CD4-positive, alpha-beta T cell treated with Interleukin-2 at 100 ng/mL for 4 hours (primary cell): ENCODE data around the gene SLC19A3.
"Not testable (repeated sequence)": the region's sequence is repeated elsewhere in the genome, so short reads cannot be mapped to it uniquely, and the experiment has no call there.

Source experiments
- DNase-seq: peaks from one replicate; pipeline ENCODE4 v3.0.0-alpha.2; 2020; ENCODE audit warnings: low spot score

SLC19A3 gene

DNA sequence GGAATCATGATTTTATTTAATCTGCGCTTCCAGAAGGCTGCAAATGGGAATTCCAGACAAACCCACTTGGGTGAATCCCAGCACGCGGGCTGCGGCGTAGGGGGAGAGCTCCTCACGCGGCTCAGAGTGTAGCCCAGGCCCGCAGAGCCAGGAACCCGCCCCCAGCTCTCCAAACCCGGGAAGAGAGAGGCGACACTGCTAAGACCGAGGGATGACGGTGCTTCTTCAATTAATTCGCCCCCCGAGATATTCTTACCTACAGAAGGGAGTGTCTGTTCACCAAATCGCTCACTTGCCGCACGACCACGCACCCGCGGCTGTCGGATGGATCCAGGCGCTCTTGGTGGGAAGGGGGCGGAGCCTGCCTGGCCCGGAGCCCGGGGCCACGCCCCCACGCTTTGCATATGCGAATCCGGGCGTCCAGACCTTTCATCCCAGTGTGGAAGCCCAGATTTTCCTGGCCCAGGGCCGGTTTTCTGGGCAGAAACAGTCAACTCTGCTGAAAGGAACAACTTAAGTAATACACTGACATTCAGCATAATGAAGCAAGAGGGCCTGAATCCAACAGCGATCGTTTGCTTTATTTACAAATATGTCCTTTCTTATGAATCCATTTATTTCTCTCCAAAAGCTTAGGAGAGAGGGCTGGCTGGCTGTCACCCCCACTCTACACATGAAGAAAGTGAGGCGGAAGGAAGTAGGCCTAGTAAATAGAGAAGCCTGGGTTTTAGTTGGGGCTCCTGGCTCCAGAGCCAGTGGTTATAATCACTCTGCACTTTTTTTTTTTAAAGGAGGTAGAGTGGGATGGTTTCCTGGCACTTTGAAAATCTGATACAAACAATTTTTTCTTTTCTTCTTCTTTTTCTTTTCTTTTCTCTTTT, at the start of gene SLC19A3:
SLC19A3 (minus strand) TSS at position 342 of the 881 bp plus-strand sequence. CDS start 15,710 bp downstream, outside the sequence.
- no peak for DNase-seq

DNA sequence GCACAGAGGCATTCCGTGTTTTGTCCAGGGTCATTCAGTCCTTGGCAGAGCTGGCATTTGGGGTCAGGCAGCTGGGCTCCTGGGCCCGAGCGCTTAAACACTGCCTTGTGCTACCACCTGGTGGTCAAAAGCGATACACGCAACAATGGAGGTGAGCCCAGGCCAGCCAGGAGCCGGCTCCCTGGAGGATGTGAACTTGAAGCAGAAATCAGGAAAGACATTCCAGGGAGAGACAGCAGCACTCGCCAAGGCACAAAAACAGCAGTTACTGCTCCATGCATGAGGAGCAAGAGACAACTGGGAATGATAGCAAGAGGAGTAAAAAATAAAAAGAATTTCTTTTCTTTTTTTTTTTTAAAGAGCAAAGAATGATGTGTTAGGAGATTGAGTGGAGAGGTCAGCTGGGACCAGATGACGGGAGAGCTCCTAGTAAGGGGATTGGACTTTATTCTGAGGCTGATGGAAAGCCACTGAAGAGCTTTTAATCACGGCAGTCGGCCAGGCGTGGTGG, 48.6 kb upstream of the SLC19A3 start:
- peak; percentile 60 for DNase-seq

DNA sequence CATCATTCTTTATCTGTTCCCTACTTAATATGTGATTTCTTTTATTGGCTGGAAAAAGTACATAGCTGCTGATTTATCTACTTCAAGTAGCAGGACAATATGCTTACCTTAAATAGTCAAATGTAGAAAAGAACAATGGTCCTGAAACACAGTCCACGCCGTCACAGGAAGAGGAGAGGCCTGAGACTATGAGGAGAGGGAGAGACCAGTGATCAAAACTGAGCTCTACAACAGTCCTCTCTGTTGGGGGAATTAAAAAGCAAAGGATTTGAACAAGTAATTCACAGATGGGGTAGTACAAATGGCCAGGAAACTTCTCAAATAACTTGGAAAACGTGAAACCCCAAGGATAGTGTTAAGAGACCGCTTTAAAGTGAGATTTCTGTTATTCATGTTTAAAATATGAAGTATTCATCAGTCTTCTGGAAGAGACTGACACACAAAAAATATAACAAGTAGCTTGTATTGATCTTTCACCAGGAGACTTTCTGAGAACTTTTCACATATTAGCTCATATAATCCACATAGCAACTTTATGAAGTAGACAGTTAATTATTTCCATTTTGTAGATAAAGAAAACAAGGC, 48.1 kb upstream of the SLC19A3 start:
- no peak for DNase-seq

DNA sequence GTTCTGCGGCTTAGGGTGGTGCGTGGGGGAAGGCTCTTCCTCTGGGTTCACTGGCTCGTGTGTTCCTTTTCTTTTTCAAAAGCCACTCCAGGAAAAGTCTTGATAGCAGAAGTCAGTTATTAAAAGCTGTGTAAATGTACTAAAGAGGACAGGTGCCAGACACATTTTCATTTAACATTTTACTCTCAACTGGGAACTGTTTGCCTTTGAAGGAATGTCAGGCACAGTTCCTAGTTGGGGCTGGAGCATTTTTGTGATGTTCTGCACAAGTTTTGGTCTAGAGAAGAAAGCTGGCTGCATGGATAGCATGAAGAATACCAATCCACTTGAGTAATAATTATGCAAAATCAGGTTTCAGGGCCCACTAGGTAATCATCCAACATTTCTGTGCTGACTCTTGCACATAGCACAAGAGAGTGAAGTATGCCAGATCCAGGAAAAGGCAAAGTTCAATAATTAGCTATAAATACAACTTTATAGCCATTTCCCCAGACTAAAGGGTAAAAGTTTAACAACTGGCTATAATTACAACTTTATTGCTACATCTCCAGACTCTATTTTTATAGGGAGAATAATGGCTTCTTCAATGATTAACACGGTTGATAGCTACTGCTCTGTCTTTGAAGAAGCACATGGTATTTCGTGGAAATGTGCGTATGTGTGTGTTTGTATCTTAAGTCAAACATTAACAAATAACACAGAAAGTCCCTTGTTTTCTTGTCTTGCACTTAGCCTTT, 44.1 kb upstream of the SLC19A3 start:
- DNase-seq: no peak

DNA sequence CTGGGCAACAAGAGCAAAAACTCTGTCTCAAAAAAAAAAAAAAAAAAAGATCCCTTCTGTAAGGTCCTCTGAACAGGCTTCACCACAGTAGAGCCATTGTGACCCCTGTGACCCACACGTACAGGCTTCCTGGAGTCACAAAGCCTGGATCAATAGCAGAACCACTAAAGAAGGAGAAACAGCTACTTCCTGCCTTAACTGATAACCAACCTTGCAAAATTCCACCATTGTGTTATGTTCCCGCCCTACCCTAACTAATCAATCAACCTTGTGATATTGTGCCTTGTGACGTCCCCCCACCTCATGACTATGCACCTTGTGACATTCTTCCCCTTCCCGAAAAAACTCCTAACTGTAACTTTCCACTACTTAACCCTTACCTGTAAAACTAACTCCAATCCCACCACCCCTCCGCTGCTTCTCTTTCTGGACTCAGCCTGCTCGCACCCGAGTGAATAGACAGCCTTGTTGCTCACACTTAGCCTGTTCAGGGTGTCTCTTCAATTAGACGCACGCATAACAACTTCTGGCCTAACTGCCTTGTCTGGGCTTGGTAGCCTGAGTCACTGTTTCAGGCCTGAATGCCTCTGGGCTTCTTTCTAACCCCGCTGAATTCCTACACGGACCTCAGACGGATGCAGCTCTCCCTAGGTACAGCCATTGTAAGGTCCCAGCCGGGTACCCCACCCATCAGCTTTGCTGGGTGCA, 41.7 kb upstream of the SLC19A3 start:
- DNase-seq: no peak

DNA sequence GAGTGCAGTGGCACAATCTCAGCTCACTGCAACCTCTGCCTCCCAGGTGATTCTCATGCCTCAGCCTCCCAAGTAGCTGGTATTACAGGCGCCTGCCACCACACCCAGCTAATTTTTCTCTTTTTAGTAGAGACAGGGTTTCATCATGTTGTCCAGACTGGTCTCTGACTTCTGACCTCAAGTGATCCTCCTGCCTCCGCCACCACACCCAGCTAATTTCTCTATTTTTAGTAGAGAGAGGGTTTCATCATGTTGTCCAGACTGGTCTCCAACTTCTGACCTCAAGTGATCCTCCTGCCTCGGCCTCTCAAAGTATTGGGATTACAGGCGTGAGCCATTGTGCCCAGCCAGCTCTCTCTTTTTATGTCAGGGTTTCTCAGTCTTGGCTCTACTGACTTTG, 38.4 kb upstream of the SLC19A3 start:
- DNase-seq: not testable (repeated sequence)

DNA sequence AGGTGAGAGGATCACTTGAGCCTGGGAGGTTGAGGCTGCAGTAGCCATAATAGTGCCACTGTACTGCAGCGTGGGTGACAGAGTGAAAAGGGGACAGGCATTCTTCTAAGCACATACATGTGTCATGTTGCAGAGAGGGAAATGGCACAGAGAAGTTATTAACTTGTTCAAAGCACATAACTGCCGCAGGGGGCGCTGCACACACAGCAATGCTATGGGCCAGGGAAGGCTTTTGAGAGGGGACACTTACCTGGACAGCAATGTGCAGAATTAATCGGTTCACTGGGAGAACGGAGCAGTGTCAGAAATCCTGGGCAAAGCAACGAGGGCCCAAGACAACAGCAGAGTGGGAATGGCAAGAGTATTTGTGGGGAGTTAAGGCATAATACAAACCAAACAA, 30.3 kb upstream of the SLC19A3 start:
- no peak for DNase-seq

DNA sequence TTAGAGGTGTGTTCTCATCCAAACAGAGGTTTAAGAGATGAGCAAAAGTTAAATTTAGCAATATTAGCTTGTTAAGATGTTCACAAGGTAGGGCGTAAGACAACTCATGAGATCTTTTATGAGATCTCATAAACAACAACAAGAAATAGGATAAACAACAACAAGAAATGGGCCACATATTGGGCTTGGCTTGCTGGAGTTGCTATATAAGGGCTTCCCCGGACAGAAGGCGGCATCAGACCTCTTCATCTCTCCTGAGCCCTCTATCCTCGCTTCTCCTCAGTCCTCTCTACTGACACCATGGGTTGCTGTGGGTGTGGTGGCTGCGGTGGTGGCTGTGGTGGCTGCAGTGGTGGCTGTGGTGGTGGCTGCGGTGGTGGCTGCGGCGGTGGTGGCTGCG, 27.8 kb upstream of the SLC19A3 start, which contains the start of gene SCYGR8:
SCYGR8 (plus strand) TSS at position 301 of the 400 bp plus-strand sequence; CDS start at position 301, 0 bp downstream.
- no peak for DNase-seq

DNA sequence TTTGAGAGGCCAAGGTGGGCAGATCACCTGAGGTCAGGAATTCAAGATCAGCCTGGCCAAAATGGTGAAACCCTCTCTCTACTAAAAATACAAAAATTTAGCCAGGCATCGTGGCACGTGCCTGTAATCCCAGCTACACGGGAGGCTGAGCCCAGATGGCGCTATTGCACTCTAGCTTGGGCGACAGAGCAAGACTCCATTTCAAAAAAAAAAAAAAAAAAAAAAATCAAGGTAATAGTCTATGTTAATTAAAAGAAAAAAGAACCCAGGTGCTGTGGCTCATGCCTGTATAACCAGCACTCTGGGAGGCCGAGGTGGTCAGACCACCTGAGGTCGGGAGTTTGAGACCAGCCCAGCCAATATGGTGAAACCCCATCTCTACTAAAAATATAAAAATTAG, 22.9 kb upstream of the SLC19A3 start:
- not testable (repeated sequence) for DNase-seq

DNA sequence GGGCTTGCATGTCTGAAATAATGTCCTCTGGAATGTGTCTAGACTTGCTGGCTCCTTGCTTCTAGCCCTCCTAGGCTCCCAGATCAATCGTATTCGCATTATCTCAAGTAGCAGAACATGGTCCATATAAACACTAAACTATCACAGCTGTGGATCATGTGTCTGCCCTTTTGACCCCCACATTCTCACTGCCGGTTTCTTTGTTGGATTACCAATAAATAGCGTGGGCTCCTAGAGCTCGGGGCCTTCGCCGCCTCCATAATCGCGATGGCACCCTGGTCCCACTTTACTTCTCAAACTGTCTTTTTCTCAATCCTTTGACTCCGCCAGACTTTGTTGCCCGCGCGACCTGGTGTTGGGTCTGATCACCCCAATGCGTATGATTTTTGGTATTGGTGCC, 21.5 kb upstream of the SLC19A3 start:
- no peak for DNase-seq

DNA sequence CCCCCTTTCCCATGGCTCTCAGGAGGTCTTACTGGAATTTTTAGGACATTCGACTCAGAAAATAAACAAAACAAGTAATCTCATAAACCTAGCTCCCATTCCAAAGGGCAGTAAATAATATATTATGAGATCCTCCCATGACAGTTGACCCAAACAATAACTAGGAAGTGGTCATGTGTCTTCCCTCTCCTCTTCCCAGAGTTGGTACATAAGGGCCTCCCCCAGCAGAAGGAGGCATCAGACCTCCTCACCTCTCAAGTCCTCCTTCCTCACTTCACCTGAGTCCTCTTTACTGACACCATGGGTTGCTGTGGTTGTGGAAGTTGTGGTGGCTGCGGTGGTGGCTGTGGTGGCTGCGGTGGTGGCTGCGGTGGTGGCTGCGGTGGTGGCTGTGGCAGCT, 10.2 kb upstream of the SLC19A3 start, which contains the start of gene SCYGR7:
SCYGR7 (plus strand) TSS at position 301 of the 400 bp plus-strand sequence; CDS start at position 301, 0 bp downstream.
- DNase-seq: no peak

DNA sequence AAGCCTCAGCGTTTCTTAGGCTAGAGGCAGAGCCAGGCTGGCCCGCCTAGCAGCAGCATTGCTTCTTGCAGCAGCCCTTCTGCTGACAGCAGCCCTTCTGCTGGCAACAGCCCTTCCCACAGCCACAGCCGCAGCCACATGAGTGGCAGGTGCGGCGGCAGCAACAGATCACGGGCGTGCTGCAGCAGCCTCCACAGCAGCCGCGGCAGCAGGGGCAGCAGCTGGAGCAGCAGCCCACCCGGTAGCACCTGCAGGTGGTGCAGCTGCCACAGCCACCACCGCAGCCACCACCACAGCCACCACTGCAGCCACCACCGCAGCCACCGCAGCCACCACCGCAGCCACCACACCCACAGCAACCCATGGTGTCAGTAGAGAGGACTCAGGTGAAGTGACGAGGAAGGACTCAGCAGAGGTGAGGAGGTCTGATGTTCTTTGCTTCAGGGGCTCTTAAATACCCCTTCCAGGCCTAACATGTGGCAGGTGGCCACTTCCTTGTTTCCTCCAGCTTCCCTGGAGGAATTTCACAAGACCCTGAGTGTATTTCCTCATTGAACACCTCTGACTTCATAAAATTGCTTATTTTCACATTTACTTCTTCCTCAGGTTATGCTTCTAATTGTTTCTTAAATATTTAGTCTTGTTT, 6.7 kb upstream of the SLC19A3 start, which contains the start of gene SCYGR6:
SCYGR6 (minus strand) TSS at position 364 of the 646 bp plus-strand sequence; CDS start at position 364, 0 bp downstream.
- no peak for DNase-seq

DNA sequence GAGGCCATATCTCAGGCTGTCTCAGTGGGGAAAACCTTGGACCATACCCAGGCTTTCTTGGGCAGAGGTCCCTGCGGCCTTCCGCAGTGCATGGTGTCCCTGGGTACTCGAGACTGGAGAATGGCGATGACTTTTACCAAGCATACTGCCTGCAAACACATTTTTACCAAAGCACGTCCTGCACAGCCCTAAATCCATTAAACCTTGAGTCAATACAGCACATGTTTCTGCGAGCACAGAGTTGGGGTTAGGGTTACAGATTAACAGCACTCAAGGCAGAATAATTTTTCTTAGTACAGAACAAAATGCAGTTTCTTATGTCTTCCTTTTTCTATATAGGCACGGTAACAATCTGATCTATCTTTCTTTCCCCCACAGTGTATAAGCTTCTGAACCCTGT, 5.0 kb upstream of the SLC19A3 start:
- not testable (repeated sequence) for DNase-seq

DNA sequence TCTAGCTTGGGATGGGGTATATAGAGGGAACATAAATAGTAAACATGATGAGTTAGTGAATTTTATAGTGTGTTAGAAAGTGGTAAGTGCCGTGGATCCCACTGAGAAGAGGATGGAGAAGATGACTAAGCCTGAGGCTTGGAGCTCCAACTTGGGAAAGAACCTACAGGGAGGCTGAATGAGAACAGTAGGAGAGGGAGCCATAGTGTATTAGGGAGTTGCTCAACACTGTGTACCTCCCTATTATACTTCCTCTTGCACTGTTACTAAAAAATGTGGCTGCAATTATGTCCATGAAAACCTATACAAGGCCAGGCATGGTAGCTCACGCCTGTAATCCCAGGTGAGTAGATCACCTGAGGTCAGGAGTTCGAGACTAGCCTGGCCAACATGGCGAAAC, 2.9 kb upstream of the SLC19A3 start:
- no peak for DNase-seq

DNA sequence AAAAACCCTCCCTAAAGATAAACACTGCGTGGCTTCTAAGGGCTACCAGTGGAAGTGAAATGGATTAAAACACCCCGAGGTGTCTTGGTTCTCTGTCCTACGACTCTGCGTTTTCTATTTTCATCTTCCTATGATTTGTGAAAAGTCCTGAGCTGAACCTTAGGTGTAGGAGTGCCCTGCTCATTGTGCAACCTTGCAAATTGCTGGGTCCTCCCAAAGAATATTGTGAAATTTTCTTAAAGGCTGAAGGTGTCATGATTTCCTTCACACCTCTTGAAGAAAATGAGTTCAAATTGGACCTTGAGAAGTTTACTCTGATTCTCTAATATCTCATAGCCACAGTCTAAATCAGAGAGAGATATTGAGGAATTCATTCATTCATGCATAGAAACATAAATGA, 1.8 kb upstream of the SLC19A3 start:
- DNase-seq: no peak

DNA sequence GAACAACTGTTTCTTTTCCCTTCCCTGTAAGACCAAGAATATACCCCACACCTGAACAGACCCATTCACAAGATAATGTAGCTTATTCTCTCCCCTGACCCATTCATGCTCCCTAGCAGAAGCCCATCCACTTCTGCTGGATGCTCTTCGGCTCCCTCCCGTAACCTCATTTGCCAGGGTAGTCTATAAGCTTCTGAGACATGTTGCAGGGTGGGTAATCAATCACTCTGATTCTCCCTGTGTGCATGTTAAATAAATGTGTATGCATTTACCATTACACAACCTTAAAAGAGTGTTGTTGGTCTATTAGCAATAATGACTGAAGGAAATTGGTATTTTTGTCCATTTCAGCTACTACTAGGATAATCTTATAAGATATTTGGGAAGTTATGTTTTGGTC, 1.3 kb downstream of the SLC19A3 start:
- DNase-seq: no peak

DNA sequence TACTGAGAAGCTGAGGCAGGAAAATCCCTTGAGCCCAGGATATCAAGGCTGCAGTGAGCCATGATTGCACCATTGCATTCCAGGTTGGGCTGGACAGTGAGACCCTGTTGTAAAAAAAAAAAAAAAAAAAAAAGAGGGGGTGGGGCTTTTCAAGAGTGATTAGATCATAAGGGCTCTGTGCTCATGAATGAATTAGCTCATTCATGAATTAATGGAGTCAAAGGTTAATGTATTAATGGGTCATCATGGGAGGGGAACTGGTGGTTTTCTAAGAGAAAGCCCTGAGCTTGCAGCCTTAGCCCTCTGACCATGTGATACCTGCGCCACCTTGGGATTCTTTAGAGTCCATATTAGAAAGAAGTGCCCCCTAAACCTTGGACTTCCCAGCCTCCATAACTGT, 4.5 kb downstream of the SLC19A3 start:
- no peak for DNase-seq

DNA sequence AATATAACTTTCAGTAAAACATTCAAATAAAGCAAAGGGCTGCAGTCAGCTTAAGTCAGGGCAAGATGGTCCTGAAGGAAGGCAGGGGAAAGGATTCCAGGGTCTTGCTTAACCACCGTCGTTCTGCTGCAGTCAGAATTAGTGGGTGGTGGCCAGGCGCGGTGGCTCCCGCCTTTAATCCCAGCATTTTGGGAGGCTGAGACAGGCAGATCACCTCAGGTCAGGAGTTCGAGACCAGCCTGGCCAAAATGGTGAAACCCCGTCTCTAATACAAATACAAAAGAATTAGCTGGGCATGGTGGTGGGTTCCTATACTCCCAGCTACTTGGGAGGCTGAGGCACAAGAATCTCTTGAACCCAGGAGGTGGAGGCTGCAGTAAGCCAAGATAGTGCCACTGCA, 6.8 kb downstream of the SLC19A3 start:
- DNase-seq: no peak

DNA sequence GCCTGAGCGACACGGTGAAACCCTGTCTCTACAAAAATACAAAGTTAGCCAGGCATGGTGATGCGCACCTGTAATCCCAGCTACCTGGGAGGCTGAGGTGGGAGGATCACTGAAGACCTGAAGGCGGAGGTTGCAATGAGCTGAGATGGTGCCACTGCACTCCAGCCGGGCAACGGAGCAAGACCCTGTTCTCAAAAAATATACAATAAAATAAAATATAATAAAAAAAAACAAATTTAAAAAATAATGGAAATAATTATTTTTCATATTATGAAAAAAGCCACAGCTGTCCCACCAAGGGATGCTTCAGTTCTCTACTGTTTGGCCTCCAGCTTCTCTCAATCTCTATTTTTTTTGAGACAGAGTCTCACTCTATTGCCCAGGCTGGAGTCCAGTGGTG, 10.4 kb downstream of the SLC19A3 start:
- DNase-seq: no peak

DNA sequence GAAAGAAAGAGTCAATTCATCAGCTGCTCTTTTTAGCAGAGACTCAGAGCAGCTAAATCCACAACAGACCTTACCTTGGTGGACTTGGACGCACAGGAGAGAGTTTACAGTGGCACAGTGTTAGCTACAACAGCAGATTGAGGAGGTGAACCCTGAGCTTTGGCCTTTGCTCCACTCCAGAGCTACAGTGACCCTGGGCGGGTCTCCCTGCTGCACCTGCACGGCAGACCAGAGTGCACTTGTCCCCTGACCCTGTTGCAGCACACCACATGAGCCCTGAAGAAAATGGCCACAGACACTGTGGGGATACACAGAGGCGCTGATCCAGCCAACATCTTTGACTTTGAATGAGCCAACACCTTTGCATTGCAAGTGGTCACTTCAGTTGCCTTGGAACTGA, 11.0 kb downstream of the SLC19A3 start:
- DNase-seq: no peak

DNA sequence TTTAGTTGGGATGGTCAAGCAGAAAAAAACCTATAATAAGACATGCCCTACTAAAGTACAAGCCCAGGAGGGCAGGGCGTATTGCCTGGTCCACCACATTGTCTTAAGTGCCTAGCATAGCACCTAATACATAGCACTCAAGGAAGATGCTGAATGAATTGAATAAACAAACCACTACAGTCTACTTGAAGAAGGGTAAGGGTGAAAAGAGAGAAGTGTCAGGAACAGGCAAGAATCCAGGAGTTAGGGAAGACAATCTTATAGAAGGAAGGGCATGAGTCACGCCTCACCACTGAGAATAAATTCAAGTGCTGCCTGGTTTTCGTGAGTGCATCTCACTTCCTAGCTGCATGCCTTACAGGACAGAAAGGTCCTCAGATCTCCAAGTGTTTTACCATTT, 13.9 kb downstream of the SLC19A3 start:
- no peak for DNase-seq
